HG02870 (cell line): ENCODE measurements around the gene NOM1.
"Not testable (repeated sequence)": the region's sequence is repeated elsewhere in the genome, so short reads cannot be mapped to it uniquely, and the experiment has no call there.

Experiments used
- ATAC-seq: cut with Tn5 transposase; IDR thresholded peaks from one replicate; pipeline ENCODE4 v1.9.1; 2021; ENCODE audit warnings: mild to moderate bottlenecking, moderate library complexity; ENCODE audit not compliant: unreplicated experiment

Gene NOM1

GRCh38 chr7:156949541-156950380 lies at the start of gene NOM1:
Gene NOM1 (plus strand): TSS chr7:156949712. CDS start chr7:156949738, 26 bp downstream.
- peak; percentile 88 for ATAC-seq

DNA sequence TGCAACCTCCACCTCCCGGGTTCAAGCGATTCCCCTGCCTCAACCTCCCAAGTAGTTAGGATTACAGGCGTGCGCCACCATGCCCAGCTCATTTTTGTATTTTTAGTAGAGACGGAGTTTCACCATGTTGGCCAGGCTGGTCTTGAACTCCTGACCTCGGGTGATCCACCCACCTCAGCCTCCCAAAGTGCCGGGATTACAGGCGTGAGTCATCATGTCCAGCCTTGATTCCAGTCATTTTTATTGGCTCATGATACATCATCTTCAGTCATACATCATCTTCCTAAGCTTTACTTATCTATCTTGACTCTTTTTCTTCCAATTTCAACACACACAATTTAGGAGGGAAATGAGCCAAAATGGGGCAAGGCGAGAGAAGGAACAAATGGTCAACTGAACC lies 49.4 kb upstream of the NOM1 start:
- ATAC-seq = not testable (repeated sequence)

DNA sequence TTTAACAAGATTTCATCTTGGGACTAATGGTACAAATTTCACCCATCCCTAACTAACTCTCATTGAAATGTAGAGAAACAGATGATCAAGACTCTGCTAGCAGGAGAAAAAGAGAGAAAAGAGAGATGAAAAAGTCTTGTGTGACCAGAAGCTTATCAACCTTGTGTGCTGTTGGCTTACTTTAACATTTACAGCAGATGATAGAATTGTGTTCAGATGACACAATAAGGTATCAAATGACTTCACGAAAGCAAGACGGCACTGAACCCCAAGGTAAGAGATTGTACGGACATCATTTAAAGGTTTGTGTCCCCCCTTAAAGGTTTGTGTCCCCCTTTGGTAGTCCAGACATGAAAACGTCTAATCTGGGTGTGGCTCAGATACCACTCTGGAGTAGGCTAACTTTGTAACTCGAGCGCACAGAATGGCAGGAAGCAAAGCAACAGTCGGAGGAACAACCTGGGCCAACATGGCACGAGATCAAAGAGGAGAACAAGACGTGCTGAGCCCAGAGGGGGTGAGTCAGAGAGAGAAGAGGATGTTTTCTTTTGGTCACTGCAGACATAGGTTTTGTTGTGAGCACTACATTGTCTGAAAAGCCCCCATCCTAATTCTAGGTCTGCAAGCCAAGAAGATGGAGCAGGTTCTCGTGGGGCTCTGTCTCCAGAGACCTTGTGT lies 46.1 kb upstream of the NOM1 start:
- ATAC-seq = no peak

DNA sequence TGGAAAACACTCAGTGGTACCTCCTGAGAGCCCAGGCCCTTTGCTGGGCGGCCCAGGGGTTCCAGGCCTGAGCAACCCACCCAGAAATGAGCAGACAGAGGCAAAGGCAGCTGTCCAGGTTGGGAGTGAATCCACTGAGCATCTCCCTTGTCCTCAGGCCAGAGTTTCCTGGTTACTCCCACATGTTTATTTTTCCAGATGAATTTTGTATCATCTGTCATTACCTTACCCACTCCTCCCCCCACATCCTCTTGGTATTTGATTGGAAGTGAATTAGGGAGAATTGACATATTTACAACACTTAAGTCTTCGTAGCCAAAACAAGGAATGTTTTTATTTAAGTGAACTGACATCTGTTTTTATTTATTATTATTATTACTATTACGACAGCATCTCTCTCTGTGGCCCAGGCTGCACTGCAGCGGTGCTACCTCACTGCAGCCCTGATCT lies 43.3 kb upstream of the NOM1 start:
- no peak for ATAC-seq

DNA sequence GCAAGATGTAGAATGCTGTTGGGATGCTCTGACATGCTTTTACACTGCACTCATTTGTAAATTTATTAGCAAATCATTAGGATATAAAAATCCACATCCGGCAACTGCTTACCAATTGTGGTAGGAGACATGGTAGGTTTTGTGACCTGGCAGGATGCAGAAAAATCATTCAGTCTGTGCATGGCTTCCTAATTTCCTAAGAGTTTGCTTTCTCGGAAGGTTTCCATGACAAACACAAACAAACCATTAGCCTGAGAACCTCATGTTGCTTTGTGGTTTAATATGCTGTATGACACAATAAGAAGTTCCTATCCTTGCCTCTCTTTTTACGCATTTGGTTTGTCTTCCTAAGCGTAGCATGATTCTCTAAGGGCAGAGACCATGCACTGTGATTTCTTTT lies 41.9 kb upstream of the NOM1 start:
- no peak for ATAC-seq

- not testable (repeated sequence) for ATAC-seq
Measured at GRCh38 chr7:156909574-156910252, 39.8 kb upstream of the NOM1 start.

GRCh38 chr7:156918635-156919034 lies 30.9 kb upstream of the NOM1 start:
- ATAC-seq = peak; percentile 66

DNA sequence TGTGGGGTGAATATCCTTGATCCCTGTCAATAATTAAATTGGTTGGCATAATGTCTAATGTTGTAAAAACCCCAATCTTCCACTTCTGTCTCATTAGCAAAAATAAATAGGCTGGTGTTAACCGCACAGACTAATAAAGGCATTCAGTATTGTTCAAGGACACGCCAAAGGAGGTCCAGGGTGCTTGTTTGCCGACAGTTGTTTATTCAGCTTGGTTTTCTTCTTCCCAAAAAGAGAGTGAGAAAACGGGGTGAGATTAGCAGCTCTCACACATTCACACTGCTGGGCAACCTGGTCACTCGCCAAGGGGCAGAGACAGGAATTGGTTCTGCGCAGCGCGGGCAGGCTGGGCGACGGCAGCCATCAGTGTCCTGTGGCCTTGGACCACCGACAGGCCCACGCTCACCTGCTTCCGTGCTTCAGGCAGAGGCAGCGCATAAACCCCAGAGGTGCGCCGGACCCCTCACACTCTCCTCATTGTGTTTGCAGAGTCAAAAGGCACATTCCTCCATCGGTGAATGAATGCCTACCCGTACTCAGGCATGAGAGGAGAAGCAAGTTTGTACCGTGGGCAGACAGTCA lies 30.3 kb upstream of the NOM1 start:
- ATAC-seq = no peak

GRCh38 chr7:156920076-156920475 lies 29.4 kb upstream of the NOM1 start:
- ATAC-seq = no peak

- not testable (repeated sequence) for ATAC-seq
Measured at GRCh38 chr7:156920487-156921373, 28.8 kb upstream of the NOM1 start.

DNA sequence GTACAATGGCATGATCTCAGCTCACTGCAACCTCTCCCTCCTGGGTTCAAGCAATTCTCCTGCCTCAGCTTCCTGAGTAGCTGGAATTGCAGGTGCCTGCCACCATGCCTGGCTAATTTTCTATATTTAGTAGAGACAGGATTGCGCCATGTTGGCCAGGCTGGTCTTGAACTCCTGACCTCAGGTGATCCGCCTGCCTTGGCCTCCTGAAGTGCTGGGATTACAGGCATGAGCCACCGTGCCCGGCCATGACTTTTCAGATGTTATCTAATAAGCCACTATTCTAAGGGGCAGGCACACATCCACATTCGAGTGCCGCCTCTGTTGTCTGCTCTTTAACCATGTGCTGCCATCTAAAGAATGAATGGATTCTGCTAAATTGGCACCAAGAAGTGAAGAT lies 27.2 kb upstream of the NOM1 start:
- ATAC-seq = not testable (repeated sequence)

DNA sequence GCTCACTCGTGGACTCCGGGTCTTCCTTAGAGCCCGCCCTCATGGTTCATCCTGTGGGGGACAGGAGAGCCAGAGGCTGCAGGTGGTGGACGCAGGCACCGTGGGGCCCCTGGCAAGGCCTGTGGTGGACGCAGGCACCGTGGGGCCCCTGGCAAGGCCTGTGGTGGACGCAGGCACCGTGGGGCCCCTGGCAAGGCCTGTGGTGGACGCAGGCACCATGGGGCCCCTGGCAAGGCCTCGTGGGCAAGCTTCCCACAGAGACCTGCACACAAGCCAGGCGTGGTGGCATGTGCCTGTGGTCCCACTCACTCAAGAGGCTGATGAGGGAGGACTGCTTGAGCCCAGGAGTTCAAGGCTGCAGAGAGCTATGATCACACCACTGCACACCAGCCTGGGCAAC lies 23.7 kb upstream of the NOM1 start:
- not testable (repeated sequence) for ATAC-seq

- no peak for ATAC-seq
Measured at GRCh38 chr7:156927571-156928405, 21.7 kb upstream of the NOM1 start.

GRCh38 chr7:156928406-156928747 lies 21.1 kb upstream of the NOM1 start:
- no peak for ATAC-seq

DNA sequence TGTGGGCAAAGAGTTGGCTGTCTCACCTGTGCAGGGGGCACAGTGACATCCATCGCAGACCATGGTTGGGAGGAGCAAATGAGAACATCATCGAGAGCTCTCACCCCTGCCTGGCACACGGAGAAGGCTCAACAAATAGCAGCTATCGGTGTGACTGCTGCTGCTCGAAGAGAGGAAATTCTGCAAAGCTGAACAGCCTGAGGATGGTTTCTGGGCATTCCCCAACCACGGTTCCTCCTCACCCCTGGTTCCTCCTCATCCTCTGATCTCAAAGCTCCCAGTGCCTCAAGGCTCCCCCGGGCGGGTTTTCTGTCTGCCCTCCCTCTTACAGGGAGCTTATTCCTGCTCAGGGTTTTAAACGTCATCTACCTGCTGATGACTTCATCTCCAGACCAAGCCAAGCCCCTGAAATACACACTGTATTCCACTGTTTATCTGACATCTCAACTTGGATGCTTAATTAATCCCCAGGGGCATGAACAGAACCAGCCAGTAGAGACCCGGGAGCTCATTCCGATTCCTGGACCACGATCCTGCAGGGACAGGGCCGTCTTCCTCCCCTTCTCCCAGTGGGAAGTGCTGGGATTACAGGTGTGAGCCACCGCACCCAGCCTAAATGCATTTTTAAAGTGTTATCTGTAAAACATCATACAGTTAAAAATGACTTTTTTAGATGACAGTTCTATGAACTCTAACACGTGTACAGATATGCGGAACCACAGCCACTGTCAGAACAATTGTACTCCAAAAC lies 19.5 kb upstream of the NOM1 start:
- ATAC-seq = no peak

DNA sequence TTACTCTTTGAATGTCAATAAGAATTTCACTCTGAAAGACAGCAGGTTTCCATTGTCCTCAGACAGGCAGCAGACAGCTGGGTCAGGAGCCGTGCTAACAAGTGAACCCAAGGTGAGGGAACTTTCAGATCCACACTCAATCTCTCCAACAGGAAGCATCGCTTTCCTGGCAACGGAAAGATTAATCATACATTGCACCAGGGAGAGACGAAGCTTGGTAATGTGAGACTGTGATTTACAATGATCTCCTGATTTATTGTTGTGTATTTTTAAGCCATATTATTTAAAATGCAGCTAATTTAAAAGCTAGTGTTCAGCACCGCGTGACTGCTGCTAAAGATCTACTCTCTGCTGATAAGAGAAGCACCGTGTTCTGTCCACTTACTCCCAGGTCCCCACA lies 17.5 kb upstream of the NOM1 start:
- no peak for ATAC-seq

DNA sequence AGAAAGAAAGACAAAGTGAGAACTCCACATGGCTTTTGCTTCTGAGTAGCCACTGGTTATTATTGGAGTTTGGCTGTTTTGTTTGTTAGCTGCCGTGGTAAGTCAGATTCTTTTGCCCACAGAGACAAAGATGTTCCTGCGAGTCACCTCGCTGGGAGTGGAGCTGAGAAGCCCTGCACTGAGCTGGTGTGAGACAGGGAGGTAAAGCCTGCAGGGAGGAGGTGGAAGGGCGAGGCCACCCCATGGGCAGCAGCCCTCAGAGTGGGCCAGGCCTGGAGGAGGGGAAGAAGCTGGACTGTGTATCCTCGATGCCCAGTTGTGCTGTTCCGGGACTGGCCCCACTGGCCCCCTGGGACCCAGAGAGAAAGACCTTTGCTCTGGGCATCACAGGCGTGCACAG lies 14.3 kb upstream of the NOM1 start:
- ATAC-seq = no peak

GRCh38 chr7:156936766-156937165 lies 12.7 kb upstream of the NOM1 start:
- ATAC-seq = not testable (repeated sequence)
